Activated T-helper 9 cell treated with anti-CD3 and anti-CD28 coated beads, Interleukin-2, amount 50 U/mL, for 16 hours (primary cell): Measurements from ENCODE around the gene SEMA4C.

Source experiments
- DNase-seq: peaks from one replicate; pipeline ENCODE4 v3.0.0-alpha.2; 2020; ENCODE audit warnings: low read depth

Gene SEMA4C

DNA sequence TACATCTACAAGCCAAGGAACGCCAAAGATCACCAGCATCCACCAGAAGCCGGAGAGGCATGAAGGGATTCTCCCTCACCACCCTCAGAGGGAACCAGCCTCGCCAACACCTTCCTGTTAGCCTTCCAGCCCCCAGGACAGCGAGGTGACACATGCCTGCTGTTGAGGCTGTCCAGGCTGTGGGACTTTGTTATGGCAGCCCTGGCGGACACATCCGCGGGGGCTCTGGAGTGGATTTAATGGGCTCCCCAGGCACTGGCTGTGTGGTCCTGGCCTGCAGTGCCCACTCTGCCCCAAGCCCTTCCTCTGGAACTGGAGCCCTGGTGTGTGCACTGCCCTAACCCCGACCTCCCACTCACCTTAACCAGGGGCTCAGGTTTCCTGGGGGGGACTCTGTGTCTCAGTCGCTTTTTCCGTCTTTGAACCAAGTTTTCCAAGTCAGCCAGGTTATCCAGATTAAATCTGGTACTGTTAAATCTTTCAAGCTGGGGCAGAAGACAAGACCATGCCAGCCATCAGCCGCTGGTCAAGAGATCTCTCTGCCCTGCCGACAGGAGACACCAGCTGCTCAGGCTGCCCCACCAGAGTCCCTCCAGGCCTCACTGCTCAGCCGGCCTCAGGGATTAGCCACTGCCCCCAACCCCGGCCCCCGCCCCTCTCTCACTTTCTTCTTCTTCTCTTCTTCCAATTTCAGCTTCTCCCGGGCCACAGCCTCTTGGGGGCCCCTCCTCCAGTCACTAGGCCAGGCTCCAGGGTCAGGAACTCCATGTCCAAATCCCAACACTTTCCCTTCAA, 28.0 kb downstream of the SEMA4C start:
- DNase-seq = no peak

DNA sequence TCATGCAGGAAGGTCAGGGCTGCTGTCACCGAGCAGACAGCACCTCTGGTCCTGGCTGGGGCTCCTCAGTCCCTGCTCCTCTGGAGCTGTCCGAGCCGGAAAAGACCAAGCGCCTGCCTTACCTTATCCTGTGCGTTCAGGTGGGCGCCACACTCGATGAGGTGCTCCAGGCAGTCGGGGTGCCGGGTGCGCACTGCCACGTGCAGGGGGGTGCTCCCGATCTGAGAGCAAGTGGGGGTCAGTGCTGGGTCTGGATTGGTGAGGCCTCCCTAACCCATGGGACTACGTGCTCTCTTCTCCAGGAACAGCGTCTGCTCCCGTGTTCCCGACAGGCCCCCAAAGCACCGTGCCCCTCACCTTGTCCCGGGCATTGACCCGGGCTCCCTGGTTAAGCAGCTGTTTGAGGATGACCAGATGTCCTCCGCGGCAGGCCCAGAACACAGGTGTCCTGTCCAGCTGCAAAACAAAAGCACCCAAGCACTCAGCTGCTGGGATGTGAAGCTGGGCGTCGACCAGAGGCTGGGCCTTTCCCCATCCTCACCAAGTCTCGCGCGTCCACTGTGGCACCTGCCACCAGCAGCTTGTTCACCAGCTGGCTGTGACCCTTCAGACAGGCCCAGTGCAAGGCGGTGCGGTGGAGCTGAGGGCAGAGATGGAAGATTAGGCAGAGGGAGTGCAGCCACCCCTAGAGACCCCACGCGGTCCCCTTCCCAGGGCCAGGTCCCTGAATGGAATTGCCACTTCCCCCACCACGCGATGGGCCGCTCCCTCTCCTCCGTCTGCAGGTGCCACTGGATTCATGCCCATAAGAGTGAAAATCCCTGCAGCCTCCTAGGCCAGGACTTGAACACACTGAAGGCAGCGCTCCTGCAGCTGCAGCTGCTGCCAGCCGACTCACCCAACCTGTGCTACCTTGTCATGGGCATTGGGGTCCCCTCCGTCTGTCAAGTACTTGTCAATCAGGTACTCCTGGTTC, 29.7 kb downstream of the SEMA4C start:
- DNase-seq = no peak

DNA sequence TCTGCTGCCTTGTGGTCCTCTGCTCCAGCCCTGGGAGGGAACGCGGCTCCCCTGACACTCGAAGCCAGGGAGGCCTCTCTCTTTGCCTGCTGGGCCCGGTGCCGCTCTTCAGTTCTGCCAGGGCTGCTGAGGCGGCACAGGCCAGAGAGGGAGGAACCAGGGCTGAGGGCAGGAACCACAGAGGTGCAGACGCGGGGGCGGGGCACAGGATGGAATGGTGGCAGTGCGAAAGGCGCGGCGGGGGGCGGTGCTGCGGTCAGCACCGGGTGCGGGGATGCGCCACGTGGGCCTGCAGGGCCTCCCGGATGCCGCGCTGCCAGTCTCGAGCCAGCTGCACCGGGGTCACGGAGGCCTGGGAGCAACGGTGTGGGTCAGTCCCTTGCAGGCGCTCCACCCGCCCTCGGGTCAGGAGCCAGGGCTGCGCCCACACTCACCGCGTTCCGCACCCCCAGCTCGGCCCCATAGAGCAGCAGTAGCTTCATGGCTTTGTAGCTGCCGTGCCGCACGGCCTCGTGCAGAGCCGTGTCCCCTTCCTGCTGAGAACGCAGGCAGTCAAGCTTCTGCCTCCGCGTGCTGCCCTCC, 30.5 kb downstream of the SEMA4C start:
- DNase-seq = peak; percentile 67

DNA sequence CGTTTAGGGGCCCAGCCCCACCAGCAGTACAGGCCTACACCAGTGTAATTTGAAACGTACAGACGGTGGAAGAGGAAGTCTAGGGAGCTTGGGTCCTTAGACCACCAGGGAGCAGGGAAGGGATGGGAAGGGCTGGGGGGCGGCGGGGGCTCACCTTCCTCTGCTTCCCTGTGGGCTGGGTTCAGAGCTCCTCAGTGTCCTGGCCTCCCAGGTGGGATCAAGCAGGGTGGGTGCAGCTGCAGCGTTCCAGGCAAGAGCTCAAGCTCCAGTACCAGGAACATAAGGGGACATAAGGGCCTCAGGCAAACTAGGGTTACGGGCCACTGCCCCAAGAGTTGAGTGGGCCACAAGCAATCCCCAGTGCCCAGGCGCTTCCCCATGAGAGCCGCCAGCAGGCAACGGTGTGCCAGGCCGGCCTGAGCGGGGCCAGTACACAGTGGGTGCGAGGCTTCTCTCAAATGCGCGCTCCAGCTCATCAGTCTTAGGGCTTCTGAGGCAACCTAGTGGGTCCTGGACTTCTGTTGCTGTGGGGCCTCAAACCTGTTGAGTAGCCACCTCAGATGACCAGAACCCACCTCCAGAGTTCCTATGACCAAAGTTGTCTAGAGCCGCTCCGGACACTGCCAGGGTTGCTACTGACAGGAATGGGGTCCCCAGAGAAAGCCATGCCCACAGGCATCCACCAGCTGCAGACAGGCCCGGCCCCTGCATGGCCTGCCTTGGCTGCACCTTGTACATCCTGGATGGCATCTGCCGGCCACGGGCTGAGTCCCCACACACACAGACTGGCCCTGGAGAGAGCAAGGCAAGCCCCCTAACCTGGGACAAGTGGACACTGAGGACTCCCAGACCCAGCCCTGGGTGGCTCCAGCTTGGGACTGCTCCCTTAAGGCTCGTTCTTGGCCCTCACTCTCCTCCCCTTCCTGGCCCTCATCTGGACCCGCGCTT, 31.3 kb downstream of the SEMA4C start:
- no peak for DNase-seq

DNA sequence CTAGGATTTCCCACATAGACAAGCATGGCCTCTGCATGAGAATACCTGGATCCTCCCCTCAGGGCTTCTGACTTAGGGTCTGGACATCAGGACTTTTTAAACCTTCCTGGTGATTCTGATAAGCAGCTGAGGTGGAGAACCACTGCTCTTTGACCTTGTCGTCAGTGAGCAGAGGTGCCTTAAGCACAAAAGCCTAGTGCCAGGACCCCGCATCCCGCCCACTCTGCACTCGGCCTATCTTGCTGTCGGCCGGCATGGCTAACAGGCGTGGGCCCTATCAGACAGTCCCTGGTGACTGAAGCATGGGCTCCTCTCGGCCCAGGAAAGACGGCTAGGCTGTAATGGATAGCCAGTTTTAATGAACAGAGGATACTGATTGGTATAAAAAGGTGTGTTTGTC, 32.3 kb downstream of the SEMA4C start:
- no peak for DNase-seq

GRCh38 chr2:96835830-96836229, 34.0 kb downstream of the SEMA4C start:
- DNase-seq = no peak

- no peak for DNase-seq
These were observed 36.9 kb downstream of the SEMA4C start for GRCh38 chr2:96832754-96833507.

GRCh38 chr2:96832408-96832753, 37.5 kb downstream of the SEMA4C start:
- DNase-seq = no peak

GRCh38 chr2:96831679-96832078, 38.2 kb downstream of the SEMA4C start:
- DNase-seq = no peak

GRCh38 chr2:96830044-96830562, 39.8 kb downstream of the SEMA4C start:
- DNase-seq = no peak

GRCh38 chr2:96828874-96829273, 41.0 kb downstream of the SEMA4C start:
- DNase-seq = no peak

DNA sequence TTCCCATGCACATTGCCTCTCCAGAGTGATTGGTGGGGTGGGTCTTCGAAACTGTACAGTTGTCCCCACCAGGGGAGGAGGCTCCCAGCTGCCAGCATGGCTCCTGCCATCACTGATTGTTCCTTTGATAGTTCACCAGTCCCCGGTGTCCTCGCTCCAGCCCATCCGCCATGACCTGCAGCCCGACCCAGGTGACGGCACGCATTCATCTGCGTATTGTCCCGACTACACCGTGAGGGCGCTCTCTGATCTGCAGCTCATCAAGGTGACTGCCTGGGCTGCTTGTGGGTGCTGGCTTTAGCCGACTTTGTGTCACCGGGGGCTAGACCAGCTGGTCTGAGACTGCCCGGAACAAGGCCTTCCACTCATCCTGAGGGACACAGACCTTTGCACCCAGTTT, 41.4 kb downstream of the SEMA4C start:
- no peak for DNase-seq

GRCh38 chr2:96826546-96827278, 43.2 kb downstream of the SEMA4C start:
- no peak for DNase-seq

GRCh38 chr2:96825057-96825456, 44.8 kb downstream of the SEMA4C start:
- no peak for DNase-seq

GRCh38 chr2:96824079-96824870, 45.6 kb downstream of the SEMA4C start:
- no peak for DNase-seq

- DNase-seq = no peak
These were observed 46.7 kb downstream of the SEMA4C start for GRCh38 chr2:96823198-96823597.

DNA sequence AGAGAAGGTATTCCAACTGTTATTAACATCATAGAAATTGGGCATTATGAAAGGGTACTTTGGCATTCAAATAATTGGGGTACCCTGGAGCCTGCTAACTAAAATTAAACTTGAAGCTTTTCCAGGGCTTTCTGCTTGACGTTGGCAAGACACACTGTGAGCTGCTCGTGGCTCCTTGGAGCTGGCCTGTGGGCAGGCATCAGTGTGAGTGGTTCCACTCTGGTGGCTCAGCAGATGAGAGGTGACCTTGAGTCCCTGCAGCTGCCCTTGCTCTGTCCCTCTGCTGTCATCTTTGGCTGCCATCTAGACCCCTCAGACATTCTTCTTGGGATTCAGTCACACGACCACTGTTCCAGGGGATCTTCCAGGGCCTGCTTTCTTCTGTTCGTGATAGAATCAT, 47.1 kb downstream of the SEMA4C start:
- no peak for DNase-seq

DNA sequence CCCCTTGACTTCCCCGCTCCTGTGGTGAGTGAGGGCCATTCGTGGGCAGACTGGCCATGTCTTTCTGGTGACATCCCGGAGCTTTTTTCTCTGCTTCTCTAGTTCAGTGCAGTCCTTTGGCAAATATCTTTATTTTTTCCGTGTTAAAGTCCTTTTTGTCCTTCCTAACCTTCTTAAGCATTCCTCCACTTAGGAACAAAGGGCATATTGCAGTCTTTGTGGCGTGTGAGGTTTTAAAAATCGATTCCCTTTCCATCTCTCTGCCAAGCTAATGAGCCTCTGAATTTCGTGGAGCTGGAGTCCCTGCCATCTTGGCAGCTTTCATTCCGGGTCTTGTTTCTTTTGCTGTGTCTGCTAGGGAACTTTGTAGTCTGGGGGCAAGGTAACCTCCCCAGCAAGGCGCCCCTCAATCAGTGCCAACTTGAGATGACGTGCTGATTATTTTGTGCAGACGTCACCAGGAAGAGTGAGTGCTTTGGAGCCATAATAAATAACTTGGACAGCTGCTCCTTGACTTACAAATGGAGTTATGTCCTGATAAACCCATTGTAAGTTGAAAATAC, 48.7 kb downstream of the SEMA4C start:
- no peak for DNase-seq
